Fibroblast of lung (primary cell): ENCODE results near the gene CHRNA1.

Experiments
- EZH2 ChIP-seq: IDR thresholded peaks from 2 replicates; pipeline ENCODE4 v1.5.1; 2012; ENCODE audit warnings: low read length, control low read depth, mild to moderate bottlenecking; ENCODE audit errors: missing control alignments
- TF ChIP-seq, protein P1 (sequence below), 2 donors: IDR thresholded peaks in 1 of 2; conservative IDR thresholded peaks in 1 of 2; 1 replicate in 1 of 2; 2 replicates in 1 of 2; pipeline ENCODE4 v1.5.1; 2011 to 2012; ENCODE audit warnings: low read length in 2 of 2, control low read depth in 1 of 2, inconsistent platforms in 1 of 2, low read depth in 1 of 2, mild to moderate bottlenecking in 1 of 2

DNA sequence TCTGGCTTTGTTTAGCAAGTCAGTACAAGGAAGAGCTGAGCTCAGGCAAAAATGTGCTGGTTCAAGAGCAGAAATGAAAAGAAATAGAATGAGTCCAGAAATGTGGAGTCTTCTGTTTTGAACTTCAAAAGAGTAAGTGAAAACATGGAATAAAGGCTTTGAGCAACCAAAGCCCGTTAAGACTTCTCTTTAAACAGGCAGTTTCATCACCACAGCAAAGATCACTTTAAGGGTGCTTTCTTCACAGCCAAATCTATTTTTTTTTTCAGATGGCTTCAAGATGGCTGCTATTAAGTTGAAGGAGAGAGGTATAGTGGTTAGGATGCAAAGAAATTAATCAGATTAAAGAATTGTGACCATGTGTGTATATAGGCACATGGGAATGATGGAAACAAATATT is 2.0 kb upstream of the CHRNA1 start:
- TF ChIP-seq, protein P1, sequence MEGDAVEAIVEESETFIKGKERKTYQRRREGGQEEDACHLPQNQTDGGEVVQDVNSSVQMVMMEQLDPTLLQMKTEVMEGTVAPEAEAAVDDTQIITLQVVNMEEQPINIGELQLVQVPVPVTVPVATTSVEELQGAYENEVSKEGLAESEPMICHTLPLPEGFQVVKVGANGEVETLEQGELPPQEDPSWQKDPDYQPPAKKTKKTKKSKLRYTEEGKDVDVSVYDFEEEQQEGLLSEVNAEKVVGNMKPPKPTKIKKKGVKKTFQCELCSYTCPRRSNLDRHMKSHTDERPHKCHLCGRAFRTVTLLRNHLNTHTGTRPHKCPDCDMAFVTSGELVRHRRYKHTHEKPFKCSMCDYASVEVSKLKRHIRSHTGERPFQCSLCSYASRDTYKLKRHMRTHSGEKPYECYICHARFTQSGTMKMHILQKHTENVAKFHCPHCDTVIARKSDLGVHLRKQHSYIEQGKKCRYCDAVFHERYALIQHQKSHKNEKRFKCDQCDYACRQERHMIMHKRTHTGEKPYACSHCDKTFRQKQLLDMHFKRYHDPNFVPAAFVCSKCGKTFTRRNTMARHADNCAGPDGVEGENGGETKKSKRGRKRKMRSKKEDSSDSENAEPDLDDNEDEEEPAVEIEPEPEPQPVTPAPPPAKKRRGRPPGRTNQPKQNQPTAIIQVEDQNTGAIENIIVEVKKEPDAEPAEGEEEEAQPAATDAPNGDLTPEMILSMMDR (conservative IDR thresholded peaks at IDR 0.05 in 1 of 2, IDR thresholded peaks at IDR 0.05 in 1 of 2; ENCODE audit: low read depth in 1 of 2, low read length in 2 of 2): no peak
- TF ChIP-seq EZH2: no peak
